Omental fat pad (tissue), 4 donors: ENCODE measurements around the gene CATSPERZ. TPM values are rescaled to one million over a fixed set of nuclear protein-coding genes. Genes with fewer than 3 reads are reported as not detected.

Experiments
- ATAC-seq: fragments of 150-250 bp; one replicate; pipeline ENCODE4 v1.9.1; 2016; ENCODE audit warnings: mild to moderate bottlenecking, moderate library complexity; ENCODE audit not compliant: low FRiP score
- DNase-seq: peaks from one replicate; pipeline ENCODE4 v3.0.0-alpha.2; 2019; ENCODE audit warnings: low spot score
- total RNA-seq, 4 donors: library from RNA; depleted of rRNA; stranded (reverse); fragments of >200 nt; gene quantifications; one replicate each; pipeline ENCODE4 v1.1.0, GENCODE V29; 2016
- TF ChIP-seq, protein P1 (sequence below), 3 donors: fragments of 450-650 bp; IDR thresholded peaks; one replicate each; pipeline ENCODE4 v1.5.1; 2016 to 2017; ENCODE audit warnings: antibody characterized with exemption in 3 of 3, mild to moderate bottlenecking in 3 of 3, moderate library complexity in 2 of 3

The CATSPERZ gene
- total RNA-seq, 4 donors from 2014 or later, result not detected

DNA sequence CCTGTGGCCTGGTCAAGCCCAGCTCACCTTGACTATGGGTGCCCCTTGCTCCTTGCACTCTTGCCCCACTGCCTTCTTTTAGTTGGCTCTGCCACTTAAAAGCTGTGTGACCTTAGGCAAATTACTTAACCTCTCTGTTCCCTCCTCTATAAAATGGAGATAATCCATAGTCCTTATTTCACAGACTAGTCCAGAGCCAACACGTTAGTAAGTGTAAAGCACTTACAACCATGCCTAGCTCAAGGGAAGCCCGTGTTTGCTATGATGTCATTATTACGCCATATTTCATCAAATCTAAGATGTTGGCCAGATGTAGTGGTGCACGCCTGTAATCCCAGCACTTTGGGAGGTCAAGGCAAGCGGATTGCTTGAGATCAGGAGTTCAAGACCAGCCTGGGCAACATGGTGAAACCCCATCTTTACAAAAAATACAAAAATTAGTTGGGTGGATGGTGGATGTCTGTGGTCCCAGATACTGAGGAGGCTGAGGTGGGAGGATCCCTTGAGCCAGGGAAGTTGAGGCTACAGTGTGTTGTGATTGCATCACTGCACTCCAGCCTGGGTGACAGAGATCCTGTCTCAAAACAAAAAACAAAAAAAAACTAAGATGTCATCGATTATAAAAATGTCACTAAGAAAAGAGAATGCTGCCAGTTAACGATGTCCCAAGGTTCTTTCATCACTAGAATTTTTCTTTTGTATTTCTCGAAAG, 37.5 kb downstream of the CATSPERZ start:
- TF ChIP-seq, protein P1, sequence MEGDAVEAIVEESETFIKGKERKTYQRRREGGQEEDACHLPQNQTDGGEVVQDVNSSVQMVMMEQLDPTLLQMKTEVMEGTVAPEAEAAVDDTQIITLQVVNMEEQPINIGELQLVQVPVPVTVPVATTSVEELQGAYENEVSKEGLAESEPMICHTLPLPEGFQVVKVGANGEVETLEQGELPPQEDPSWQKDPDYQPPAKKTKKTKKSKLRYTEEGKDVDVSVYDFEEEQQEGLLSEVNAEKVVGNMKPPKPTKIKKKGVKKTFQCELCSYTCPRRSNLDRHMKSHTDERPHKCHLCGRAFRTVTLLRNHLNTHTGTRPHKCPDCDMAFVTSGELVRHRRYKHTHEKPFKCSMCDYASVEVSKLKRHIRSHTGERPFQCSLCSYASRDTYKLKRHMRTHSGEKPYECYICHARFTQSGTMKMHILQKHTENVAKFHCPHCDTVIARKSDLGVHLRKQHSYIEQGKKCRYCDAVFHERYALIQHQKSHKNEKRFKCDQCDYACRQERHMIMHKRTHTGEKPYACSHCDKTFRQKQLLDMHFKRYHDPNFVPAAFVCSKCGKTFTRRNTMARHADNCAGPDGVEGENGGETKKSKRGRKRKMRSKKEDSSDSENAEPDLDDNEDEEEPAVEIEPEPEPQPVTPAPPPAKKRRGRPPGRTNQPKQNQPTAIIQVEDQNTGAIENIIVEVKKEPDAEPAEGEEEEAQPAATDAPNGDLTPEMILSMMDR (IDR thresholded peaks at IDR 0.05), result no peak
- no peak for ATAC-seq
- DNase-seq, result no peak

DNA sequence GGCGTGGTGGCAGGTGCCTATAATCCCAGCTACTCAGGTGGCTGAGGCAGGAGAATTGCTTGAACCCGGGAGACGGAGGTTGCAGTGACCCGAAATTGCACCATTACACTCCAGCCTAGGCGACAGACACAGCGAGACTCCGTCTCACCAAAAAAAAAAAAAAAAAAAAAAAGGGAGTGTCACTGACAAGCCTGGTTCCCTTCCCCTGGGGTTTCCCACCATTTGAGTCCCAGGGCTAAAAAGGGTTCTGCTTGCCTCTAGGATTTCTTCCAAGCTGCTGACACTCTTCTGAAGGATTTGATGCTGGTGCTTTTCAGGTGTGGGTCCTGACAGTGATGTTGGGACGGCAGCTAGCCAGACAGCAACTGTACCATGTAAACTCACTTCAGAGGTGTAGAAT, 38.6 kb downstream of the CATSPERZ start:
- no peak for DNase-seq
- TF ChIP-seq, protein P1 (IDR thresholded peaks at IDR 0.05), result no peak
- ATAC-seq, result no peak

DNA sequence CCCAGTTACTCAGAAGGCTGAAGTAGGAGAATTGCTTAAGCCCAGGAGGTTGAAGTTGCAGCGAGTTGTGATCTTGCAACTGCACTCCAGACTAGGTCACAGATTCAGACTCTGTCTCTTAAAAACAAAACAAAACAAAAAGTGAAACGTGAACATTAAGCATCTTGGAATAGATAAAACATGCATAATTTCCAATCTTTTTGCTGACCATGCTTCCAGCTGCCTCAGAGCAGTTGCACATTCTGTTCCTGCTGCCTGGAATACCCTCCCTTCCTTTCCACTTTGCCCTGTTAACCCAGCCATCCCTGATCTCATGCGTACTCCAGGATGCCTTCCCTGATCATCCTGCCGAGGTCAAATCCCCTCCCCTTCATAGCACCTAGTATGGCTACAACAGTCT, 39.1 kb downstream of the CATSPERZ start:
- ATAC-seq (no peak), DNase-seq (no peak)
- TF ChIP-seq, protein P1 (IDR thresholded peaks at IDR 0.05), result no peak

DNA sequence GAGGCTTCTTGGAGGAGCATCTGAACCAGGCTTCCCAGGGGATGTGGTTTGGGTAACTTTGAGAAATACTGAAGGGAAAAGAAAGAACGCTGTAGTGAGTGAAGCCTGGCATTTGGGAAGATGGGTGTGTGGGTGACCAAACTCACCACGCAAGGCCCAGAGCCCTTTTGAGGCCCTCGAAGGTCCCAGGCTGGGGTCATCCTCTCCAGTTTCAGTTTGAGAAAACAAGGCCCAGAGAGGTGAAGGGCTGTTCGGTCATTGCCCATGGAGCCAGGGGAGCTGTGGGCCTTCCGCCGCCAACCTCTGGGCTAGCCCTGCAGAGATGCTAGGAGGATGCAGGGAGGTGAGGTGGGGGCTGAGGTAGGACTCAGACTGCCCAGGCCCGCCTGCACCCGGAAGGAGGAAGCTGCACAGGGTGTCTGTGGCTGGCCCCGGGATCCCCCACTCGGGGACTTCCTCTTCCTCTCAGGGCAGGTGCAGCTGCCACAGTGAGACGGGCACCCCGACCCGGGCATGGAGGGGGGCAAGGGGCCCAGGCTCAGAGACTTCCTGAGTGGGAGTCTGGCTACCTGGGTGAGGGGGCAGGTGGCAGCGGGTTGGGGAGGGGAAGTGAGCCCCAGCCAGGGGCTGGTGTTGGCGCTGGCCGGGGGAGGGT, 39.7 kb downstream of the CATSPERZ start, which contains the start of gene CCDC88B:
Gene CCDC88B (plus strand): TSS at position 451 of the 655 bp plus-strand sequence. CDS start 63 bp downstream, at position 514.
- TF ChIP-seq, protein P1 (IDR thresholded peaks at IDR 0.05), result no peak
- no peak for ATAC-seq
- DNase-seq, result no peak

DNA sequence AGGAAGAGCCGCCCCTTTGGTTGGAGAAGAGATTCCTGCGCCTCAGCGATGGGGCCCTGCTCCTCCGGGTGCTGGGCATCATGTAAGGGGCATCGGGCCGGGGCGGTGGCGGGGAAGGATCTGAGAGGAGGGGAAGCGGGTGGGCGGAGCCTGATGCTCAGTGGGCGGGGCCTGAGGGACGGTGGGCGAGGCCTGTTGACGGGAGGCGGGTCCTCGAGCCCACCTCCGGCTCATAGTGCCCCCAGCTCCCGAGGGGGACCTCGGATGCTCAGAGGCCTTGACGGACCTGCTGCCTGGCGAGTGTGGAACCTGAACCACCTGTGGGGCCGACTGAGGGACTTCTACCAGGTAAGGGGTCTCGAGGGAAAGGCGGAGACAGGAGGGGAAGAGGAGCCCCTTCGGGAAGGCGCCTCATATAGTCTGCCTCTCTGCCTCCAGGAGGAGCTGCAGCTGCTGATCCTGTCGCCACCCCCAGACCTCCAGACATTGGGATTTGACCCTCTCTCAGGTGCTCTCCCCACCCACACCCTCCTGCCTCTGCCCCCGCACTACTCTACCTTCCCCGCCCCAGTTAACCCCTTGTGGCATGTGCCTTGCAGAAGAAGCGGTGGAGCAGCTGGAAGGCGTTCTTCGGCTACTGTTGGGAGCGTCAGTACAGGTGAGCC, 40.6 kb downstream of the CATSPERZ start:
- no peak for DNase-seq
- no peak for ATAC-seq
- TF ChIP-seq, protein P1 (IDR thresholded peaks at IDR 0.05), result no peak

DNA sequence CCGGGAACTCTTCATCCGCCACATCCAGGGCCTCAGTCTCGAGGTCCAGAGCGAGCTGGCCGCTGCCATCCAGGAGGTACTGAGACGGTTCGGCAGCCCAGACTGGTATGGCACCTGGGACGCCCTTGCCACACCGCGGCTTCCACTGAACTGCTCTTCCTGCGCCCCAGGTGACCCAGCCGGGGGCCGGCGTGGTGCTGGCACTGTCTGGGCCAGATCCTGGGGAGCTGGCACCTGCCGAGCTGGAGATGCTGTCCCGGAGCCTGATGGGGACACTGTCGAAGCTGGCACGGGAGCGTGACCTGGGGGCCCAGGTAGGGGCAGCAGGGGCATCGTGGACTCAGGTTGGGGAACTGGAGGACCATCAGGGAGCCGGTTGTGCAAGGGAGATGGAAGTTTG, 41.3 kb downstream of the CATSPERZ start:
- TF ChIP-seq, protein P1 (IDR thresholded peaks at IDR 0.05), result no peak

More for the DNA sequence above, 41.3 kb downstream of the CATSPERZ start:
- DNase-seq (no peak), ATAC-seq (no peak)
